Adipocyte (in vitro differentiated cells): ENCODE measurements around the gene OTOG.
"Not testable (repeated sequence)": the region's sequence is repeated elsewhere in the genome, so short reads cannot be mapped to it uniquely, and the experiment has no call there.

Source experiments
- DNase-seq: peaks from one replicate; pipeline ENCODE4 v3.0.0-alpha.2; 2015; ENCODE audit warnings: low read depth
- H3K27me3 ChIP-seq: replicated peaks from 2 replicates; pipeline ENCODE4 v1.7.0; 2013; ENCODE audit warnings: mild to moderate bottlenecking, low read length, moderate library complexity; ENCODE audit not compliant: control insufficient read depth, insufficient read depth
- H3K36me3 ChIP-seq: 2 replicates; pipeline ENCODE4 v1.7.0; 2013; ENCODE audit warnings: low read length, mild to moderate bottlenecking, moderate library complexity; ENCODE audit not compliant: control insufficient read depth, insufficient read depth, severe bottlenecking
- H3K4me1 ChIP-seq: 2 replicates; pipeline ENCODE4 v1.7.0; 2013; ENCODE audit warnings: mild to moderate bottlenecking, low read length, moderate library complexity; ENCODE audit not compliant: control insufficient read depth, insufficient read depth
- H3K4me3 ChIP-seq: 2 replicates; pipeline ENCODE4 v1.7.0; 2013; ENCODE audit warnings: mild to moderate bottlenecking, low read length, moderate library complexity
- H3K9ac ChIP-seq: 2 replicates; pipeline ENCODE4 v1.7.0; 2013; ENCODE audit warnings: mild to moderate bottlenecking, low read length, moderate library complexity
- H3K9me3 ChIP-seq: 2 replicates; pipeline ENCODE4 v1.7.0; 2013; ENCODE audit warnings: mild to moderate bottlenecking, low read length, moderate library complexity; ENCODE audit not compliant: control insufficient read depth

The OTOG gene

GRCh38 chr11:17610085-17610894 lies 63.2 kb downstream of the OTOG start:
- Histone ChIP-seq H3K4me1 (no peaks in the 10 kb centered on the region), H3K9ac (no peak overlapping the region), H3K36me3 (no peaks in the 10 kb centered on the region), H3K4me3 (no peak overlapping the region), H3K27me3 (peaks cover 33% of the 10 kb centered on the region), H3K9me3 (no peaks in the 10 kb centered on the region)
- no peak for DNase-seq

- Histone ChIP-seq H3K4me3 (no peak overlapping the region), H3K9me3 (no peaks in the 10 kb centered on the region), H3K27me3 (peaks cover 28% of the 10 kb centered on the region), H3K36me3 (no peaks in the 10 kb centered on the region), H3K9ac (no peak overlapping the region), H3K4me1 (no peaks in the 10 kb centered on the region)
- no peak for DNase-seq
These were observed 64.0 kb downstream of the OTOG start for GRCh38 chr11:17611049-17611448.

GRCh38 chr11:17611503-17612220 lies 64.6 kb downstream of the OTOG start:
- no peaks in the 10 kb centered on the region for H3K9me3 ChIP-seq
- DNase-seq = no peak

GRCh38 chr11:17612221-17613188 lies 65.4 kb downstream of the OTOG start:
- H3K9me3 ChIP-seq = no peaks in the 10 kb centered on the region
- DNase-seq = no peak
- H3K27me3 ChIP-seq = peaks cover 21% of the 10 kb centered on the region
- H3K36me3 ChIP-seq = no peaks in the 10 kb centered on the region
- H3K4me3 ChIP-seq = no peak overlapping the region
- no peaks in the 10 kb centered on the region for H3K4me1 ChIP-seq
- no peak overlapping the region for H3K9ac ChIP-seq

More at GRCh38 chr11:17611503-17612220, 64.6 kb downstream of the OTOG start:
- Histone ChIP-seq H3K4me1 (no peaks in the 10 kb centered on the region), H3K9ac (no peak overlapping the region), H3K4me3 (no peak overlapping the region), H3K27me3 (peaks cover 22% of the 10 kb centered on the region), H3K36me3 (no peaks in the 10 kb centered on the region)

- peaks cover 21% of the 10 kb centered on the region for H3K27me3 ChIP-seq
- H3K36me3 ChIP-seq = no peaks in the 10 kb centered on the region
- peaks cover under 1% of the 10 kb centered on the region for H3K9me3 ChIP-seq
- no peak for DNase-seq
- no peak overlapping the region for H3K9ac ChIP-seq
- H3K4me3 ChIP-seq = no peak overlapping the region
- H3K4me1 ChIP-seq = no peaks in the 10 kb centered on the region
These were observed 66.4 kb downstream of the OTOG start for GRCh38 chr11:17613428-17613962.

- Histone ChIP-seq H3K4me3 (no peak overlapping the region), H3K36me3 (no peaks in the 10 kb centered on the region), H3K9ac (no peak overlapping the region), H3K27me3 (peaks cover 21% of the 10 kb centered on the region), H3K9me3 (peaks cover 6% of the 10 kb centered on the region), H3K4me1 (no peaks in the 10 kb centered on the region)
- DNase-seq = no peak
These were observed 66.9 kb downstream of the OTOG start for GRCh38 chr11:17613983-17614382.

GRCh38 chr11:17622711-17623110 lies 75.7 kb downstream of the OTOG start:
- not testable (repeated sequence) for H3K4me3 ChIP-seq, H3K9ac ChIP-seq, DNase-seq, H3K27me3 ChIP-seq, H3K36me3 ChIP-seq, H3K4me1 ChIP-seq
- H3K9me3 ChIP-seq = peaks cover 37% of the 10 kb centered on the region

GRCh38 chr11:17629113-17629512 lies 82.1 kb downstream of the OTOG start:
- DNase-seq = no peak

GRCh38 chr11:17630936-17631335 lies 83.9 kb downstream of the OTOG start:
- Histone ChIP-seq H3K9me3 (no peaks in the 10 kb centered on the region), H3K4me1 (no peaks in the 10 kb centered on the region), H3K36me3 (no peaks in the 10 kb centered on the region), H3K27me3 (peaks cover 23% of the 10 kb centered on the region), H3K4me3 (no peak overlapping the region), H3K9ac (no peak overlapping the region)
- no peak for DNase-seq

More at GRCh38 chr11:17629113-17629512, 82.1 kb downstream of the OTOG start:
- H3K4me1 ChIP-seq = no peaks in the 10 kb centered on the region
- peaks cover 4% of the 10 kb centered on the region for H3K9me3 ChIP-seq
- H3K27me3 ChIP-seq = peaks cover 23% of the 10 kb centered on the region
- no peaks in the 10 kb centered on the region for H3K36me3 ChIP-seq
- no peak overlapping the region for H3K4me3 ChIP-seq
- H3K9ac ChIP-seq = no peak overlapping the region

- Histone ChIP-seq H3K9ac (no peak overlapping the region), H3K9me3 (no peaks in the 10 kb centered on the region), H3K4me3 (no peak overlapping the region), H3K27me3 (peaks cover 26% of the 10 kb centered on the region), H3K4me1 (no peaks in the 10 kb centered on the region), H3K36me3 (no peaks in the 10 kb centered on the region)
- no peak for DNase-seq
These were observed 84.8 kb downstream of the OTOG start for GRCh38 chr11:17631702-17632365.
